Fibroblast of the aortic adventitia (primary cell): ENCODE results near the gene PHYKPL. TPM values are rescaled to one million over a fixed set of nuclear protein-coding genes. Genes with fewer than 3 reads are reported as not detected.

ENCODE experiments used
- DNase-seq: peaks from one replicate; pipeline ENCODE4 v3.0.0-alpha.2; 2010; ENCODE audit warnings: low read depth
- H3K4me3 ChIP-seq: 2 replicates; pipeline ENCODE4 v1.5.1; 2011; ENCODE audit warnings: low read depth, mild to moderate bottlenecking, control low read depth, low read length, moderate library complexity
- CTCF ChIP-seq: IDR thresholded peaks from 2 replicates; pipeline ENCODE4 v1.5.1; 2011; ENCODE audit warnings: mild to moderate bottlenecking, low read length, control low read depth, inconsistent platforms; ENCODE audit not compliant: insufficient read depth
- total RNA-seq: library from RNA; depleted of rRNA; stranded (reverse); fragments of >200 nt; gene quantifications from 2 replicates; pipeline ENCODE4 v1.2.3, GENCODE V29; 2012; ENCODE audit warnings: low replicate concordance

PHYKPL gene
- total RNA-seq, 1 donor: 25.0 TPM

DNA sequence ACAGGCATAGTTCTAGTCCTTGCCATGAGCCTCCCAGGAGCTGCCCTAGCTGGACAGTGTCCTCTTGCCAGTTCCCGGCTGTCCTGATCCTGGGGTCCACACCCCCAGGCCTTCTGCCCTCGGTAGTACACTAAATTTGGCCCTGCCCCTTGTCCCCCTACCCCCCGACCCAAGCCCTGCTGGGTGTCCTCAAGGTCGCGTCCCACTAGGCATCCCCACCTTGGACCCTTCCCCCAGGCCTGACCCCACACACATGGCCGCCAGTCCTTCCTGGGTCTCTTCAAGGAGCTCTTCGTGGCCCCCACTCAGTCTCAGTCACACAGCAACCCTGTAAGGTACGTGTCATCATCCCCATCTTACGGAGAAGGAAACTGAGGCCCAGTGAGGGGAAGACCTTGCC, 40.0 kb upstream of the PHYKPL start:
- no peak overlapping the region for H3K4me3 ChIP-seq
- no peak for TF ChIP-seq CTCF
- no peak for DNase-seq

GRCh38 chr5:178271726-178272479, 39.3 kb upstream of the PHYKPL start:
- DNase-seq: no peak
- H3K4me3 ChIP-seq: no peak overlapping the region
- TF ChIP-seq CTCF: no peak

DNA sequence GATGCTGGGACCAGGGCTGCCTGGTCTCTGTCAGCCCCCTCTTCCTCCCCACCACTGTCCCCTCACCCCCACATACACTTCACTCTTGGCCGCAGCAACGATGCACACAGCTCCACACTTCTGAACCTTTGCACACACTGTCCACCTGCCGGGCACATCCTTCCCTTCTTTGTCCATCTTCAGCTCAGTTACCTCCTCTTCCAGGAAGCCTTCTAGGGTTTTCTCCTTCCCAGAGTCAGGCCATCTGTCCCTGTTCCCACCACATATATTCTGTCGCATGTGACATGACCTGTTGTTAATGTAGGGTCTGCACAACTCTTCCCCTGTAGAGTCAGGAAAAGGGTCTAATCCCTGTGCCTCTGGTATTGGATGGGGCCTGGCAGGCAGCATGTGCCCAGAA, 38.6 kb upstream of the PHYKPL start:
- no peak for DNase-seq
- TF ChIP-seq CTCF: no peak
- H3K4me3 ChIP-seq: no peak overlapping the region

- no peak for TF ChIP-seq CTCF
- no peak overlapping the region for H3K4me3 ChIP-seq
- DNase-seq: no peak
Observed at GRCh38 chr5:178269499-178269898, 36.9 kb upstream of the PHYKPL start.

GRCh38 chr5:178267876-178268275, 35.3 kb upstream of the PHYKPL start:
- no peak for DNase-seq
- TF ChIP-seq CTCF: no peak
- no peak overlapping the region for H3K4me3 ChIP-seq

DNA sequence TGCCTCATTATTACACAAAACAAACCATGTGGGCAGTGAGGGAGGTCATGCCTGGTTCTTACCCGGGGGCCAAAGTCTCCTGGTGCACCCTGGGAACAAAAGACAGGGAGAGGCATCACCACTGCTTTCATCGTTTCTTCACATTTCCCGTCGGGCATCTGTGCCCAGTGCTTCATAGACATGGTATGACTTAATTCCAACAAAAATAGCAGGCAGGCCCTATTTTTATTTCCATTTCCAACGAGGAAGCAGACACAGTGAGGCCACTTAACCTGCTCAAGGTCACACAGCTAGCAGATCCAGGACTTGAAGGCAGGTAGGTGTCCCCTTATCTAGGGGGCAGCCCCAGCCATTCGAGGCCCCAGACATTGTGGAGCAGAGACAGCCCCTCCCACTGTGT, 34.6 kb upstream of the PHYKPL start:
- no peak for DNase-seq
- no peak overlapping the region for H3K4me3 ChIP-seq
- TF ChIP-seq CTCF: no peak

GRCh38 chr5:178266581-178266980, 34.0 kb upstream of the PHYKPL start:
- H3K4me3 ChIP-seq: no peak overlapping the region
- TF ChIP-seq CTCF: no peak
- no peak for DNase-seq
